NOMO-1 treated with DMSO at 0.1 percent for 48 hours (cell line): Measurements from ENCODE around the gene SIGLEC10.

ENCODE experiments used
- DNase-seq: peaks from one replicate; lab custom pipeline; 2025; ENCODE audit not compliant: unreplicated experiment; lab: John Stamatoyannopoulos, UW

SIGLEC10 gene

GRCh38 chr19:51367565-51368365 is 49.7 kb downstream of the SIGLEC10 start:
- DNase-seq, result peak; percentile 99

- no peak for DNase-seq
Measured at GRCh38 chr19:51367255-51367564, 50.2 kb downstream of the SIGLEC10 start.

GRCh38 chr19:51366389-51367254 is 50.8 kb downstream of the SIGLEC10 start:
- peak; percentile 99 for DNase-seq

- no peak for DNase-seq
Measured at GRCh38 chr19:51365965-51366388, 51.5 kb downstream of the SIGLEC10 start, which contains the start of gene ETFB. ETFB (minus strand) TSS chr19:51366388; CDS start chr19:51366326, 62 bp downstream.

GRCh38 chr19:51365211-51365964 is 52.1 kb downstream of the SIGLEC10 start:
- peak; percentile 36 for DNase-seq

GRCh38 chr19:51364200-51365106 is 53.0 kb downstream of the SIGLEC10 start:
- DNase-seq, result no peak

GRCh38 chr19:51361239-51361638 is 56.2 kb downstream of the SIGLEC10 start:
- DNase-seq, result no peak
